A673 (cell line): ENCODE results near the gene ZNF213.

ENCODE experiments used
- CTCF ChIP-seq: fragments of 300-800, 200-600 bp; sonication (generic); conservative IDR thresholded peaks from 2 replicates; pipeline ENCODE4 v1.5.1; 2017; ENCODE audit warnings: low read depth, mild to moderate bottlenecking, antibody characterized with exemption, low read length, moderate library complexity, mixed read lengths
- EZH2 ChIP-seq: fragments of 200-600 bp; sonication (generic); IDR thresholded peaks from 2 replicates; pipeline ENCODE4 v1.6.1; 2017; ENCODE audit warnings: borderline replicate concordance, low read depth, mild to moderate bottlenecking, mixed read lengths, antibody characterized with exemption, low read length; ENCODE audit not compliant: poor library complexity, severe bottlenecking

- TF ChIP-seq CTCF = no peak
- no peak for TF ChIP-seq EZH2
These were observed 40.6 kb downstream of the ZNF213 start for GRCh38 chr16:3175157-3176093.
